Measurements from ENCODE around the gene PBLD. TPM values are rescaled to one million over a fixed set of nuclear protein-coding genes. Genes with fewer than 3 reads are reported as not detected.

Gene PBLD
- total and polyA plus RNA-seq, 9 of the 15 experiments (the other 6 are each of a cell fraction or from before 2014, with no cell fraction given), result 1.2 to 4.3 (median 2.5) TPM

DNA sequence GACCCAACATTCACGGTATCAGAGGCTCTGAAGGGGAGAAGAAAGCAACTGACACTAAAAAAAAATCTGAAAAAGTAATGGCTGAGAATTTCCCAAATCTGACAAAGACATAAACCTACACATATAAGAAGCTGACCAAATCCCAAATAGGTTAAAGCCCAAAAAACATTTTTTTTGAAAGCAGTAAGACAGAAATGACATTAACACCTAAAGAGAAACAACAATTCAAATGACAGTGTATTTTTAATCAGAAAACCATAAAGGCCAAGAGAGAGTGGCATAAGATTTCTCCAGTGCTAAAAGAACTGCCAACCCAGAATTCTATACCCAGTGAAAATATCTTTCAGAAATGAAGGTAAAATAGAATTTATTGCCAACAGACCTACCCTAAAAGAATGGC lies 38.9 kb upstream of the PBLD start (continued):
- TF ChIP-seq, protein P1, sequence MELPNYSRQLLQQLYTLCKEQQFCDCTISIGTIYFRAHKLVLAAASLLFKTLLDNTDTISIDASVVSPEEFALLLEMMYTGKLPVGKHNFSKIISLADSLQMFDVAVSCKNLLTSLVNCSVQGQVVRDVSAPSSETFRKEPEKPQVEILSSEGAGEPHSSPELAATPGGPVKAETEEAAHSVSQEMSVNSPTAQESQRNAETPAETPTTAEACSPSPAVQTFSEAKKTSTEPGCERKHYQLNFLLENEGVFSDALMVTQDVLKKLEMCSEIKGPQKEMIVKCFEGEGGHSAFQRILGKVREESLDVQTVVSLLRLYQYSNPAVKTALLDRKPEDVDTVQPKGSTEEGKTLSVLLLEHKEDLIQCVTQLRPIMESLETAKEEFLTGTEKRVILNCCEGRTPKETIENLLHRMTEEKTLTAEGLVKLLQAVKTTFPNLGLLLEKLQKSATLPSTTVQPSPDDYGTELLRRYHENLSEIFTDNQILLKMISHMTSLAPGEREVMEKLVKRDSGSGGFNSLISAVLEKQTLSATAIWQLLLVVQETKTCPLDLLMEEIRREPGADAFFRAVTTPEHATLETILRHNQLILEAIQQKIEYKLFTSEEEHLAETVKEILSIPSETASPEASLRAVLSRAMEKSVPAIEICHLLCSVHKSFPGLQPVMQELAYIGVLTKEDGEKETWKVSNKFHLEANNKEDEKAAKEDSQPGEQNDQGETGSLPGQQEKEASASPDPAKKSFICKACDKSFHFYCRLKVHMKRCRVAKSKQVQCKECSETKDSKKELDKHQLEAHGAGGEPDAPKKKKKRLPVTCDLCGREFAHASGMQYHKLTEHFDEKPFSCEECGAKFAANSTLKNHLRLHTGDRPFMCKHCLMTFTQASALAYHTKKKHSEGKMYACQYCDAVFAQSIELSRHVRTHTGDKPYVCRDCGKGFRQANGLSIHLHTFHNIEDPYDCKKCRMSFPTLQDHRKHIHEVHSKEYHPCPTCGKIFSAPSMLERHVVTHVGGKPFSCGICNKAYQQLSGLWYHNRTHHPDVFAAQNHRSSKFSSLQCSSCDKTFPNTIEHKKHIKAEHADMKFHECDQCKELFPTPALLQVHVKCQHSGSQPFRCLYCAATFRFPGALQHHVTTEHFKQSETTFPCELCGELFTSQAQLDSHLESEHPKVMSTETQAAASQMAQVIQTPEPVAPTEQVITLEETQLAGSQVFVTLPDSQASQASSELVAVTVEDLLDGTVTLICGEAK (IDR thresholded peaks at IDR 0.05), result no peak
- TF ChIP-seq, protein P1 (CRISPR knock-in tag; IDR thresholded peaks at IDR 0.05), result no peak
